ENCODE measurements around the gene DAD1.
"Not testable (repeated sequence)": the region's sequence is repeated elsewhere in the genome, so short reads cannot be mapped to it uniquely, and the experiment has no call there.

The DAD1 gene

DNA sequence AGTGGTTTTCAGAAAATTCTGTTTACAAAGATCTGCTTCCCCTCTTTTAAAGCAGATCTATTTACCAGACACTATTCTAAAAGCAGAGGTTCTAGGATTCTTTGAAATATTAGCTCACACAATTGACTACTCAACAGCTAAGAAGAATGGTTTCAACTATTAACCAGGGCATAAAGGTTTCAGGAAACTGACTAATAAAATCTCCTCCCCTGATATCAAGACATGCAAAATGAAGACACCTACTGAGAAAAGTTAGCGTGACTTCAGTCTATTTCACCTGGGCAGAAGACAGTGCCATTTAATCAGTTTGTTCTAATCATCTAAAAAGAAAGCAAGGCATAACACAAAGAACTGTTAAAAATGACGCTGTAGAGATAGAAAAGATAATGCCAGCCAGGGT lies 22.2 kb downstream of the DAD1 start:
- TF ChIP-seq, protein P1, sequence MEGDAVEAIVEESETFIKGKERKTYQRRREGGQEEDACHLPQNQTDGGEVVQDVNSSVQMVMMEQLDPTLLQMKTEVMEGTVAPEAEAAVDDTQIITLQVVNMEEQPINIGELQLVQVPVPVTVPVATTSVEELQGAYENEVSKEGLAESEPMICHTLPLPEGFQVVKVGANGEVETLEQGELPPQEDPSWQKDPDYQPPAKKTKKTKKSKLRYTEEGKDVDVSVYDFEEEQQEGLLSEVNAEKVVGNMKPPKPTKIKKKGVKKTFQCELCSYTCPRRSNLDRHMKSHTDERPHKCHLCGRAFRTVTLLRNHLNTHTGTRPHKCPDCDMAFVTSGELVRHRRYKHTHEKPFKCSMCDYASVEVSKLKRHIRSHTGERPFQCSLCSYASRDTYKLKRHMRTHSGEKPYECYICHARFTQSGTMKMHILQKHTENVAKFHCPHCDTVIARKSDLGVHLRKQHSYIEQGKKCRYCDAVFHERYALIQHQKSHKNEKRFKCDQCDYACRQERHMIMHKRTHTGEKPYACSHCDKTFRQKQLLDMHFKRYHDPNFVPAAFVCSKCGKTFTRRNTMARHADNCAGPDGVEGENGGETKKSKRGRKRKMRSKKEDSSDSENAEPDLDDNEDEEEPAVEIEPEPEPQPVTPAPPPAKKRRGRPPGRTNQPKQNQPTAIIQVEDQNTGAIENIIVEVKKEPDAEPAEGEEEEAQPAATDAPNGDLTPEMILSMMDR (IDR thresholded peaks at IDR 0.05): no peak
- no peak for TF ChIP-seq ZFX (IDR thresholded peaks at IDR 0.05; ENCODE audit: borderline replicate concordance)
- H3K27ac ChIP-seq: no peak overlapping the region

DNA sequence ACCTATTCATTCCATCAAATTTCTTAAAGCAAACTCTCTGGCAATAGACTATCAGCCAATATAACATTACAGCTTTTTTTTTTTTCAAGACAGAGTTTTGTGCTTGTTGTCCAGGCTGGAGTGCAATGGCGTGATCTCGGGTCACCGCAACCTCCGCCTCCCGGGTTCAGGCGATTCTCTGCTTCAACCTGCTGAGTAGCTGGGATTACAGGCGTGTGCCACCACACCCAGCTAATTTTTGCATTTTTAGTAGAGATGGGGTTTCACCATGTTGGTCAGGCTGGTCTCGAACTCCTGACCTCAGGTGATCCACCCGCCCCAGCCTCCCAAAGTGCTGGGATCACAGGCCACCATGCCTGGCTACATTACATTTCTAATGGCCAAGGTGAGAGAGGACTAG lies 22.8 kb downstream of the DAD1 start:
- H3K27ac ChIP-seq: not testable (repeated sequence)

DNA sequence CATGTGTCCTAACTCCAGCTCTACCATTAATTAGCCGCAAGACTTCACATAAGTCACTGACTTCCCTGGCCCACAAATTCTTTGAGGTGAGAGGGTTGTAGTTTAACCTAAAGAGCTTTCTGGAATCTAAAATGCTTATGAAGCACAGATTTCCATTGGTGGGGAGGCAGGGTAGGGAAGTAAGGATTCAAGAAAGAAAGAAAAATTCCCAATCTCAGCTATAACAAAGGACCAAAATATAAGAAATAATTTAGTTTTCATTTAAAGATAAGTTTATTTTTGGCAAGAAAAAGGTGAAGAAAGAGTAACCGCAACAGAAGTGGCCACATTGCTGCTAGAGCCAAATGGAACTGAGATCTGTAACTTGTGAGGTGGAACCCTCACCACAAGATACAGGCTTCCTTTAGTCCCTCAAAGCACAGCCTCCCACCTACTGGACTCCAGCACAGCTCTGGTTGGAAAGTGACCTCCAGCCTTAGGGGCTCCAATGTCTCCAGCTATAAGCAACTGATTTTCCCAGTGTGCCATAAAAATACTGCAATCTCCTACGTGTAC lies 23.6 kb downstream of the DAD1 start:
- no peak overlapping the region for H3K27ac ChIP-seq
- TF ChIP-seq, protein P1 (IDR thresholded peaks at IDR 0.05): no peak
- TF ChIP-seq ZFX (IDR thresholded peaks at IDR 0.05; ENCODE audit: borderline replicate concordance): no peak

DNA sequence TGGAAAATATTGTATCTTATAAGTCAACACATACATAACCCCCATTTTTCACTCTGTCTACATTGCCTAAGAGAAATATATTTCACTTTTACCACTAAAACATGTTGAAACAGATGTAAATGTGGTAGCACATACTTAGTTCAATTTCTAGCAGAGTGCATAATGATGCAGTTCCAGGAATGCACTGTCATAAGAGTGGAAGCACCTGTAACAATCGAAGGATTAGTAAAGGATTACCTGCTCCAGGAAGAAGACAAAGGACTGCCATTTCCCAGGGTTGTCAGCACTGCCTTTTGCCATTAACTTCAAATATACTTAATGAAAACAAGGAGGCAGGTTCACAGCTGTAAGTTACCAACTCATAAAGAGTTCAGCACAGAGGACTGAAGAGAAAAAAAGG lies 24.6 kb downstream of the DAD1 start:
- TF ChIP-seq ZFX (IDR thresholded peaks at IDR 0.05; ENCODE audit: borderline replicate concordance): no peak
- TF ChIP-seq, protein P1 (IDR thresholded peaks at IDR 0.05): no peak
- H3K27ac ChIP-seq: no peak overlapping the region

DNA sequence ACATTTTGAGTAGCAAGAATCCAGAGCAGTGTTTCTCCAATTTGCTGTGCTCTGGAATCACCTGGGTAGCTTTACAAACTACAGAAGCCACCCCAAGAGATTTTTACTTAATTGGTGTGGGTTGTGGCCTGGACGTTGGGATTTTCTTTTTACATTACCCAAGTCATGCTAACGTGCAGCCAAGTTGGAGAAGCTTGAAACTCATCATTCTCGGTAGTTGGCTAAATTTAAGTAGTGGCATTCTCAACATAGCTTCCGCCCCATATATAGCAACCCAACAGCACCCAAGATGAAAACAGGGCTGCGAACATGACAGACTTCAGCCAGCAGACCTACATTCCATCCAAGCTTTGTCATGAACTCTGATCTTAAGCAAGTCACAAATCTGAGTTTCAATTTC lies 25.0 kb downstream of the DAD1 start:
- no peak overlapping the region for H3K27ac ChIP-seq
- TF ChIP-seq ZFX (IDR thresholded peaks at IDR 0.05; ENCODE audit: borderline replicate concordance): no peak
- TF ChIP-seq, protein P1 (IDR thresholded peaks at IDR 0.05): no peak

DNA sequence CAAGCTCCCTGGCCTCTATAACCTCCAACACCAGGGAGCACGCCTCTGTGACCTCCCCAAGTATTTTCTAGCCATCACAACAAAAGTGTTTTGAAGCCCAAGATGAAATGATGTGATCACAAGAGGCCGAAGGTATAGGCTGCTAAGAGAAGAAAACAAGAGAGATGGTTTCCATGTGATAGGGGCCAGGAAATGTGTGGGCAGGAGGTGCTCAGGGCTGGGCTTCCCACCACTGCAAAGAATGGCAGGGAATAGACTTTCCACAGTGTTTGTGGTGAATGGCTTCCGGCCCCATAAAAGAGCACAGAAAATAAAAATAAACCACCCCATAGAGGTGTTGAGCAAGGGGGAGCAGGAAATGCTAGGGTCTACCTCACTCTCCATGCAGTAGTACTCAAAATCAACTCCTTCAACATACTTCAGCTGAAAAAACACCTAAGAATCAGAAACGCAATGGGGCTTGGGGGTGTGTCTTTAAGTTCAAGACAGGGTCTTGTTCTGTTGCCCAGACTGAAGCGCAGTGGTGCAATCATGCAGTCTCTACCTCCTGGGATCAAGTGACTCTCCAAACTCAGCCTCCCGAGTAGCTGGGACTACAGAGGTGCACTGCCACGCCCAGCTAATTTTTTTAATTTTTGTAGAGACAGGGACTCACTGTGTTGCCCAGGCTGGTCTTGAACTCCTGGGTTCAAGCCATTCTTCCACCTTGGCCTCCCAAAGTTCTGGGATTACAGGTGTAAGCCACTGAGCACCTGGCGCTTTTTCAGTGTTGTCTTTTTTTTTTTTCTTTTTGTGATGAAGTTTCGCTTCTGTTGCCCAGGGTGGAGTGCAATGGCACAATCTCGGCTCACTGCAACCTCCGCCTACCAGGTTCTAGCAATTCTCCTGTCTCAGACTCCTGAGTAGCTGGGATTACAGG lies 27.1 kb downstream of the DAD1 start:
- TF ChIP-seq, protein P1 (IDR thresholded peaks at IDR 0.05): no peak
- TF ChIP-seq ZFX (IDR thresholded peaks at IDR 0.05; ENCODE audit: borderline replicate concordance): no peak
- H3K27ac ChIP-seq: peak overlapping the region; percentile 41

DNA sequence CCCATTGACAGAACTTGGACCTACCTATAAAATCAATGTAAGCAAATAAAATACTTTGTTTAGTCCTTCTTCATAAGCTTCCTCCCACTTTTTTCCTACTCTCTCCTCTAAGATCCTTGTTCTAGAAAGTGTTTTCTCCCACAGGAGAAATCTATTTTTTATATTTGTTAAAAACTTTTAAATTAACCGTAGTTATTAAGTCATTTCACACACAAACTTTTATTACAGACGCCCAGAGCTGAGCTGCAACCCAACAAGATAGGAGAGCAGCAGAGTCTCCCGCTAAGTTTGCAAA lies 27.7 kb downstream of the DAD1 start:
- TF ChIP-seq, protein P1 (IDR thresholded peaks at IDR 0.05): no peak
- no peak for TF ChIP-seq ZFX (IDR thresholded peaks at IDR 0.05; ENCODE audit: borderline replicate concordance)
- peak overlapping the region; percentile 41 for H3K27ac ChIP-seq

All from 22Rv1 (cell line).